GM12873 (cell line): Measurements from ENCODE around the gene LAMC1.

ENCODE experiments used
- TF ChIP-seq, protein P1 (sequence below): IDR thresholded peaks from 2 replicates; pipeline ENCODE4 v1.5.1; 2012; ENCODE audit warnings: low read depth, mild to moderate bottlenecking, moderate library complexity, low read length, control low read depth; ENCODE audit not compliant: insufficient read depth; ENCODE audit errors: missing control alignments

LAMC1 gene

DNA sequence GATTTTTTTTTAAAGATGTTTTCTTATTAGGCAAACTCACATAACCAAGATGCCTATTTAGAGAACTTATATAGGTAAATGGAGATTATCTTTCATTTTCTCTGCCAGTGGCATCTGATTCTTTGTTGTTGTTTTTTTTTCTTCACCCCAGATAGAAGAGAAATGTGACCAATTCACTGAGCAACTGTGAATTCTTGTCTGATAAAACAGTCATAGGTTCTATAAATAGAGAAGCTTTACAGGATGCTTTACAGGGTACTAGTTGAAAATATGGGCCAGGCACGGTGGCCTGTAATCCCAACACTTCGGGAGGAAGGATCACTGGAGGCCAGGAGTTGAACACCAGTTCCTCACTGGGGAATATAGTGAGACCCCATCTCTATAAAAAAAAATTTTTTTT is 112.1 kb downstream of the LAMC1 start:
- TF ChIP-seq, protein P1, sequence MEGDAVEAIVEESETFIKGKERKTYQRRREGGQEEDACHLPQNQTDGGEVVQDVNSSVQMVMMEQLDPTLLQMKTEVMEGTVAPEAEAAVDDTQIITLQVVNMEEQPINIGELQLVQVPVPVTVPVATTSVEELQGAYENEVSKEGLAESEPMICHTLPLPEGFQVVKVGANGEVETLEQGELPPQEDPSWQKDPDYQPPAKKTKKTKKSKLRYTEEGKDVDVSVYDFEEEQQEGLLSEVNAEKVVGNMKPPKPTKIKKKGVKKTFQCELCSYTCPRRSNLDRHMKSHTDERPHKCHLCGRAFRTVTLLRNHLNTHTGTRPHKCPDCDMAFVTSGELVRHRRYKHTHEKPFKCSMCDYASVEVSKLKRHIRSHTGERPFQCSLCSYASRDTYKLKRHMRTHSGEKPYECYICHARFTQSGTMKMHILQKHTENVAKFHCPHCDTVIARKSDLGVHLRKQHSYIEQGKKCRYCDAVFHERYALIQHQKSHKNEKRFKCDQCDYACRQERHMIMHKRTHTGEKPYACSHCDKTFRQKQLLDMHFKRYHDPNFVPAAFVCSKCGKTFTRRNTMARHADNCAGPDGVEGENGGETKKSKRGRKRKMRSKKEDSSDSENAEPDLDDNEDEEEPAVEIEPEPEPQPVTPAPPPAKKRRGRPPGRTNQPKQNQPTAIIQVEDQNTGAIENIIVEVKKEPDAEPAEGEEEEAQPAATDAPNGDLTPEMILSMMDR = no peak

DNA sequence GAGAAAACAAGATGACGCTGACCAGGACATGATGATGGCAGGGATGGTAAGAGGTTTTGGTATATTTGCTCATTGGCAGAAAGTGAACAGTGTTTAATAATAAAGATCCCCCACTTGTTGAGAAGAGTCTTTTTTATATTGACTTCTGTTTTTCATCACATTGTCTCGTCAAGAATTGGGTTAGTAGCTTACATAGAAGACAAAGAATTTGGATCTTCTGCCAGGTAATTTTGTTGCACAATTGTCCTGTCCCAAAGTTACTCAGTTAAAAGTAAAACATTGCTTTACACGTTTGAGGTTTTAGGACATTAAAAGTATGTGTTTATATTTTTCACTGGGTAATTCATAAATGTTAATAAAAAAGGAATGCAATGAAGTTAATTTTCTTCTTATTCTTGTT is 114.6 kb downstream of the LAMC1 start:
- TF ChIP-seq, protein P1 = no peak

DNA sequence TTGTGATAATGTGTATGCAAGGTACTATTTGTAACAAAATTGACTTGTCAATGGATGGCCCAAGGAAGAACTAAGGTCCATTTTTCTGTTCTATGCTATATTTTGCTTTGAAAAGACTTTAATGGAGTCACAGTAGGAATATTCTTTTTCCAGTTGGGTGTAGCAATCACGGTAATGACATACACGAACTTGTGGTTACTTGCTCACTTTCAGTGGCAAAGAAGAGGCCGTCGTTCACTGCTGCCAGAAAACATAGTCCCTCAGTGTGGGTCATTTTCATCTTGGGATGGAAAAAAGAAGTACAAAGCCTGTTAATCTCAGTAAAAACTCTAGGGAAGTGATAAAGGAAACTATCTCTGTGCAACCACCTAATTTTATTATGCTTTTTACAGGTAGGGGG is 115.1 kb downstream of the LAMC1 start:
- TF ChIP-seq, protein P1 = no peak

DNA sequence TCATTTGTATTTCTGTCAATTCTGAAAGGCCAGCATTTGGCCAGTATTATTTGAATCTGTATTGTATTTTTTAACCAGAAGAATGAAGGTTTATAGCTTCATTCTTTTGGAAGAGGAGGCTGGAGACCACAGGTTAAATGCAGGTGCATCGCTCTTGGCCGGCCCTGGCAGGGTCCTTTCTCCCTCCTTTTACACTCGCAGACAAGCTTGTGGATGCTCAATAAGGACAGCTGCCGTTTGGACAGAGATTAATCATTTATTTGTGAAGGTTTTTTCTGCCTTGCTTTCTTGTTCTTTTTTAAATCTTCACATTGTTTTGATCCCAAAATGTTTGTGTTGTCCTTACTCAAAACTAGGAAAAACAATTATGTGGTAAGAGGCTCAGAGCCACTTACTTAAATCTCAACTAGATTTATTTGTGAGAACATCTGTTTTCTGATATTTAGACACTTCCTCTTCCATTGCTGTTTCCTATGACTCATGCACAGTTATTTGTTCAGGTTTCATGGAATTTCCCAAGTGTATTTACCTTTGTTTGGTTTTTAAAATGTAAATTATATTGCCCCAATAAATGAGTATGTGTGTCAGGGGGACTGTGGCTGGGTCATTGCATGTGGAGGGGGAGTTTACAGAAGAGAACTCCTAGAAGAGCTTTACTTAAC is 116.2 kb downstream of the LAMC1 start:
- TF ChIP-seq, protein P1 = no peak

DNA sequence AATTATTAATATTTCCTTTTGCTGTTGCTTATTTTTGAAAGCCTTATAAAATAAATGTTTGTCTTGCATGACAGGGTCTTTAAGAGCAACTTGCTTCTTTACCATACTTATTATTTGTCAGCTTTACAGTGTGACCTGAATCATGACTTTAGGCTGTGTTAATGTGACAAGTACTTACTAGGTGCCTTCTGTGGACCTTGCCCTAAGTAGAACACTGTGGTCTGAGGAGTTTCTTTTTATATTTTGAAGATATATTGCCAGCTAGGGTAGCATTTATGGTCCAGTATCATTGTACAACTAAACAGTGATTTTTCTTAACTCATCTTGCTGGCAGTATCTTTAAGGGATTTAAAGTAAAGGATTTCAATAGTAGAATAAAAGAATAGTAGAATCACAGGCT is 117.4 kb downstream of the LAMC1 start:
- TF ChIP-seq, protein P1 = no peak

DNA sequence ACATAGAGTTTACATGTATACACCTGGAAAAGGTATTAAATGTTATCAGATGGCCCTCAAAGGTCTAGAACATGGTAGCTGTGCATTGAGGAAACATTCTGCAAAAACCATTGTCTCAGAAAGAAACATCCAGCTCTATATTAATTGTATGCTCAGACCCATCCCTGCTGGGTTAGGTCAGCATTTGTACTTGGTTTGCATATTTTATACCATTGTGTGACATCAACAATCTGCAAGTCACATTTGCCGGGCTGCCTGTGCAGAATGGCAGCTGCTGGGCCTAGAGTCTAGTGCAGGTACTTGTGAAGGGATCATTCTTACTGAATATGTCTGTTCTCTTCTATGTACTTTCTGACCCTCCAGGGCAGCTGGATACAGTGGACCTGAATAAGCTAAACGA is 119.0 kb downstream of the LAMC1 start:
- TF ChIP-seq, protein P1 = no peak

DNA sequence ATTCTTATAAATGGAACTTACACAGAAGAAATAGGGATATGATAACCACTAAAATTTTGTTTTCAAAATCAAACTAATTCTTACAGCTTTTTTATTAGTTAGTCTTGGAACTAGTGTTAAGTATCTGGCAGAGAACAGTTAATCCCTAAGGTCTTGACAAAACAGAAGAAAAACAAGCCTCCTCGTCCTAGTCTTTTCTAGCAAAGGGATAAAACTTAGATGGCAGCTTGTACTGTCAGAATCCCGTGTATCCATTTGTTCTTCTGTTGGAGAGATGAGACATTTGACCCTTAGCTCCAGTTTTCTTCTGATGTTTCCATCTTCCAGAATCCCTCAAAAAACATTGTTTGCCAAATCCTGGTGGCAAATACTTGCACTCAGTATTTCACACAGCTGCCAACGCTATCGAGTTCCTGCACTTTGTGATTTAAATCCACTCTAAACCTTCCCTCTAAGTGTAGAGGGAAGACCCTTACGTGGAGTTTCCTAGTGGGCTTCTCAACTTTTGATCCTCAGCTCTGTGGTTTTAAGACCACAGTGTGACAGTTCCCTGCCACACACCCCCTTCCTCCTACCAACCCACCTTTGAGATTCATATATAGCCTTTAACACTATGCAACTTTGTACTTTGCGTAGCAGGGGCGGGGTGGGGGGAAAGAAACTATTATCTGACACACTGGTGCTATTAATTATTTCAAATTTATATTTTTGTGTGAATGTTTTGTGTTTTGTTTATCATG is 120.5 kb downstream of the LAMC1 start:
- TF ChIP-seq, protein P1 = no peak
